ENCODE results near the gene MORN1. TPM values are rescaled to one million over a fixed set of nuclear protein-coding genes. Genes with fewer than 3 reads are reported as not detected.

The MORN1 gene
- total and polyA plus RNA-seq, 2 of the 8 experiments (the other 6 are each of a cell fraction or from before 2014, with no cell fraction given), result 5.0 to 9.1 TPM

- Histone ChIP-seq H3K4me3 (ENCODE audit: extremely low read depth in 1 of 4, insufficient read depth in 2 of 4, low read depth in 3 of 4, low read length in 4 of 4) (no peak overlapping the region), H3K36me3 (ENCODE audit: control insufficient read depth in 2 of 4, insufficient read depth in 4 of 4, low read length in 3 of 4) (no peaks in the 10 kb centered on the region; a peak in 1 of 8 replicates), H2BK12ac (ENCODE audit: low read depth, low read length) (no peak overlapping the region), H3K4me2 (ENCODE audit: insufficient read depth in 1 of 2, low read depth in 2 of 2, low read length in 2 of 2) (no peak overlapping the region), H3K4me1 (replicated peaks in 1 of 4; ENCODE audit: control insufficient read depth in 3 of 4, insufficient read depth in 4 of 4, low read length in 3 of 4) (peaks cover 0 to 2% (median under 1%) of the 10 kb centered on the region in 4 experiments; a peak in 3 of 7 replicates), H3K9me3 (ENCODE audit: insufficient read depth in 2 of 2, low read depth in 1 of 2, low read length in 1 of 2) (no peaks in the 10 kb centered on the region), H4K20me1 (replicated peaks in 1 of 2; ENCODE audit: control insufficient read depth in 1 of 2, insufficient read depth in 2 of 2, low read length in 2 of 2) (peaks cover 0 to 1% of the 10 kb centered on the region in 2 experiments), H3K27me3 (replicated peaks in 1 of 4; ENCODE audit: control insufficient read depth in 3 of 4, extremely low read depth in 1 of 4, insufficient read depth in 3 of 4, low read length in 3 of 4) (no peaks in the 10 kb centered on the region), H2AFZ (ENCODE audit: low read length) (no peak overlapping the region), H3K27ac (ENCODE audit: low read depth, low read length) (no peak overlapping the region), H3K18ac (ENCODE audit: extremely low read depth, low read length) (no peak overlapping the region), H4K91ac (replicated peaks; ENCODE audit: insufficient read length, low read length) (no peak overlapping the region), H3K56ac (replicated peaks; ENCODE audit: insufficient read length, low read depth, low read length) (no peak overlapping the region), H4K5ac (ENCODE audit: insufficient read length, low read depth, low read length) (no peak overlapping the region), H3K9ac (replicated peaks in 1 of 4; ENCODE audit: extremely low read depth in 1 of 4, low read depth in 3 of 4, low read length in 3 of 4) (no peak overlapping the region), H3K79me1 (ENCODE audit: low read depth, low read length) (no peaks in the 10 kb centered on the region), H2AK5ac (ENCODE audit: low read depth, low read length) (peak overlapping the region; percentile 49; the same call in 1 of the 2 replicates), H3K79me2 (ENCODE audit: control insufficient read depth in 1 of 2, insufficient read depth in 2 of 2, low read length in 2 of 2) (no peaks in the 10 kb centered on the region), H2BK15ac (ENCODE audit: low read length) (no peak overlapping the region), H3K23ac (ENCODE audit: insufficient read length) (no peak overlapping the region), H2BK120ac (replicated peaks; ENCODE audit: low read depth, low read length) (no peak overlapping the region), H2BK5ac (ENCODE audit: low read depth, low read length) (no peak overlapping the region), H3K4ac (replicated peaks; ENCODE audit: insufficient read length, low read depth, low read length) (no peak overlapping the region), H2BK20ac (ENCODE audit: low read length) (no peak overlapping the region), H4K8ac (ENCODE audit: extremely low read depth, insufficient read depth, low read length) (no peak overlapping the region), H3K23me2 (ENCODE audit: low read depth, low read length) (no peaks in the 10 kb centered on the region), H3K14ac (ENCODE audit: insufficient read length) (no peak overlapping the region)
- FAIRE-seq, result no peak
- CTCF ChIA-PET (ENCODE audit: partially characterized antibody), result interaction anchor here (0.8 to 5.5 kb wide), 10 partner anchors 10 to 1069 kb away, joined by 3 to 154 read pairs (median 4); partner anchors contain the start of gene FAAP20
- WGBS, 2 experiments (ENCODE audit: extremely low coverage in 1 of 2, insufficient coverage in 1 of 2, insufficient read length in 1 of 2, insufficient replicate concordance in 2 of 2, low coverage in 1 of 2, low lambda C conversion rate in 2 of 2, missing lambda C conversion rate in 1 of 2), result 92% methylated on average over 20 of the region's 21 CpGs; no CpG with 5 or more reads in 1 of the 2 experiments
- TF ChIP-seq FOSL1 (IDR thresholded peaks at IDR 0.05; ENCODE audit: insufficient read depth, low read depth, low read length) (no peak), CTCF (IDR thresholded peaks at IDR 0.05; ENCODE audit: control extremely low read depth in 1 of 3, insufficient read depth in 1 of 3, low read depth in 1 of 3, low read length in 3 of 3) (no peak), SIRT6 (IDR thresholded peaks at IDR 0.05; ENCODE audit: low read length) (no peak), POLR2AphosphoS5 (IDR thresholded peaks at IDR 0.05; ENCODE audit: low read depth, low read length) (no peak), EP300 (IDR thresholded peaks at IDR 0.05; ENCODE audit: borderline replicate concordance in 1 of 2, low read depth in 2 of 2, low read length in 2 of 2) (no peak), TAF1 (IDR thresholded peaks at IDR 0.05; ENCODE audit: low read depth, low read length) (no peak), GABPA (IDR thresholded peaks at IDR 0.05; ENCODE audit: borderline replicate concordance, insufficient read depth, low read length) (no peak), POLR2A (IDR thresholded peaks at IDR 0.05; ENCODE audit: control extremely low read depth in 1 of 2, low read depth in 2 of 2, low read length in 2 of 2) (no peak), TAF7 (optimal IDR thresholded peaks at IDR 0.05; ENCODE audit: borderline replicate concordance, low read depth, low read length) (no peak), SP4 (IDR thresholded peaks at IDR 0.05; ENCODE audit: low read length) (no peak), BACH1 (IDR thresholded peaks at IDR 0.05; ENCODE audit: low read length) (no peak)
- no peak for DNase-seq (ENCODE audit: low read depth in 1 of 2, low spot score in 2 of 2)
- POLR2A ChIA-PET (ENCODE audit: partially characterized antibody), result interaction anchor here (0.6 to 2.9 kb wide), 8 partner anchors 13 to 180 kb away, joined by 3 to 13 read pairs (median 3); no protein-coding TSS in a partner anchor
These were observed 7.1 kb downstream of the MORN1 start for GRCh38 chr1:2384130-2384860.

Data from H1 (cell line).